DMS79 treated with DMSO at 0.1 percent for 48 hours (cell line): ENCODE measurements around the gene NUDT14.
A peak's percentile ranks its signal among the peaks of the same experiment; 100 is the strongest.

ENCODE experiments used
- DNase-seq: peaks from one replicate; lab custom pipeline; 2025; lab: John Stamatoyannopoulos, UW

NUDT14 gene

GRCh38 chr14:105173901-105174894 lies 6.9 kb downstream of the NUDT14 start:
- no peak for DNase-seq

GRCh38 chr14:105173145-105173544 lies 8.0 kb downstream of the NUDT14 start:
- no peak for DNase-seq

GRCh38 chr14:105172476-105172875 lies 8.6 kb downstream of the NUDT14 start:
- DNase-seq = no peak

GRCh38 chr14:105171004-105171673 lies 10.0 kb downstream of the NUDT14 start:
- DNase-seq = peak; percentile 65

GRCh38 chr14:105169776-105170655 lies 11.1 kb downstream of the NUDT14 start:
- no peak for DNase-seq

GRCh38 chr14:105168979-105169507 lies 12.1 kb downstream of the NUDT14 start:
- no peak for DNase-seq

- peak; percentile 39 for DNase-seq
Measured at GRCh38 chr14:105168496-105168978, 12.6 kb downstream of the NUDT14 start, which contains the start of gene JAG2. TSS of gene JAG2 (minus strand) at chr14:105168776. CDS start at chr14:105168420, 356 bp downstream.

- no peak for DNase-seq
Measured at GRCh38 chr14:105168093-105168420, 13.1 kb downstream of the NUDT14 start.

- peak; percentile 62 for DNase-seq
Measured at GRCh38 chr14:105167303-105168092, 13.6 kb downstream of the NUDT14 start.

GRCh38 chr14:105166571-105167302 lies 14.4 kb downstream of the NUDT14 start:
- peak; percentile 46 for DNase-seq

- DNase-seq = peak; percentile 75
Measured at GRCh38 chr14:105165761-105166485, 15.2 kb downstream of the NUDT14 start.

- DNase-seq = peak; percentile 80
Measured at GRCh38 chr14:105165134-105165704, 15.9 kb downstream of the NUDT14 start.

GRCh38 chr14:105163040-105163742 lies 17.9 kb downstream of the NUDT14 start:
- no peak for DNase-seq

GRCh38 chr14:105162669-105162979 lies 18.5 kb downstream of the NUDT14 start:
- no peak for DNase-seq

- no peak for DNase-seq
Measured at GRCh38 chr14:105161964-105162668, 19.0 kb downstream of the NUDT14 start.

- peak; percentile 77 for DNase-seq
Measured at GRCh38 chr14:105161309-105161708, 19.8 kb downstream of the NUDT14 start.

GRCh38 chr14:105160776-105161175 lies 20.3 kb downstream of the NUDT14 start:
- no peak for DNase-seq

GRCh38 chr14:105159344-105159743 lies 21.8 kb downstream of the NUDT14 start:
- no peak for DNase-seq
